Measurements from ENCODE around the gene ASCL5. TPM values are rescaled to one million over a fixed set of nuclear protein-coding genes. Genes with fewer than 3 reads are reported as not detected.

ASCL5 gene
- total RNA-seq, 1 experiment from 2014 or later: 0.15 TPM

DNA sequence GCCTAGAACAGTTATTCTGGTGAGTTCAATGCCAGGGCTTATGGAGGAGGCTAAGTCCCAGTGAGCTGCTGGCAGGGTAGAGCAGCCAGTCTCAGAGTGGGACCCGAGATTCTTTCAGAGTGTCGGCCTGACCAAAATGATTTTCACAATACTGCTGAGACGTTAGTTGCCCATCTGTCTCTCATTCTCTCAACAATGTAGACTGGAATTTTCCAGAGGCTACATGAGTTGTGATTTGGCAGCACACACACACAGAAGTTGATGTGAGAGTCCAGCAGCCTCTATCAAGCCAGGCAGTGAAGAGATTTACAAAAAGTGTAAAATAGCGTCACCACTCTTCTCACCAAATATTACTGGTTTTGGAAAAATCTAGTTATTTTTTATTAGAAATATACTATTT lies 36.4 kb downstream of the ASCL5 start:
- Mint-ChIP-seq H3K36me3 (ENCODE audit: insufficient read depth in 1 of 3, low read depth in 3 of 3) (no peaks in the 10 kb centered on the region), H3K27ac (no peak overlapping the region), H3K4me3 (no peak overlapping the region), H3K9me3 (no peaks in the 10 kb centered on the region), H3K27me3 (ENCODE audit: low read depth) (peaks cover 8% of the 10 kb centered on the region), H3K4me1 (peaks cover 8 to 11% of the 10 kb centered on the region in 2 experiments)
- H2BK120ac ChIP-seq (ENCODE audit: low read depth, low read length, poor library complexity, severe bottlenecking): no peak overlapping the region
- H4K8ac ChIP-seq (replicated peaks; ENCODE audit: insufficient read length, low read depth, low read length): no peak overlapping the region
- H4K5ac ChIP-seq (ENCODE audit: insufficient read length, low read depth, low read length): no peak overlapping the region
- no peak overlapping the region for H4K91ac ChIP-seq (ENCODE audit: insufficient read length, low read depth, low read length)
- no peaks in the 10 kb centered on the region for H3K9me3 ChIP-seq (ENCODE audit: control insufficient read depth, low read depth, low read length)
- no CpG with 5 or more reads among the region's 4 CpGs for WGBS (ENCODE audit: extremely low coverage, insufficient read length, low lambda C conversion rate)
- H4K20me1 ChIP-seq (ENCODE audit: control insufficient read depth, insufficient read depth, insufficient read length): no peaks in the 10 kb centered on the region
- H3K4ac ChIP-seq (ENCODE audit: low read depth, low read length): no peak overlapping the region
- H2BK20ac ChIP-seq (ENCODE audit: low read depth, low read length, poor library complexity, severe bottlenecking): no peak overlapping the region
- H2AFZ ChIP-seq (ENCODE audit: low read length): no peak overlapping the region
- H3K4me1 ChIP-seq (ENCODE audit: insufficient read depth, low read length): no peaks in the 10 kb centered on the region
- no peaks in the 10 kb centered on the region for H3K27me3 ChIP-seq (ENCODE audit: insufficient read depth, low read length)
- H2AK5ac ChIP-seq (ENCODE audit: insufficient read length, low read length): no peak overlapping the region
- TF ChIP-seq, protein P1, sequence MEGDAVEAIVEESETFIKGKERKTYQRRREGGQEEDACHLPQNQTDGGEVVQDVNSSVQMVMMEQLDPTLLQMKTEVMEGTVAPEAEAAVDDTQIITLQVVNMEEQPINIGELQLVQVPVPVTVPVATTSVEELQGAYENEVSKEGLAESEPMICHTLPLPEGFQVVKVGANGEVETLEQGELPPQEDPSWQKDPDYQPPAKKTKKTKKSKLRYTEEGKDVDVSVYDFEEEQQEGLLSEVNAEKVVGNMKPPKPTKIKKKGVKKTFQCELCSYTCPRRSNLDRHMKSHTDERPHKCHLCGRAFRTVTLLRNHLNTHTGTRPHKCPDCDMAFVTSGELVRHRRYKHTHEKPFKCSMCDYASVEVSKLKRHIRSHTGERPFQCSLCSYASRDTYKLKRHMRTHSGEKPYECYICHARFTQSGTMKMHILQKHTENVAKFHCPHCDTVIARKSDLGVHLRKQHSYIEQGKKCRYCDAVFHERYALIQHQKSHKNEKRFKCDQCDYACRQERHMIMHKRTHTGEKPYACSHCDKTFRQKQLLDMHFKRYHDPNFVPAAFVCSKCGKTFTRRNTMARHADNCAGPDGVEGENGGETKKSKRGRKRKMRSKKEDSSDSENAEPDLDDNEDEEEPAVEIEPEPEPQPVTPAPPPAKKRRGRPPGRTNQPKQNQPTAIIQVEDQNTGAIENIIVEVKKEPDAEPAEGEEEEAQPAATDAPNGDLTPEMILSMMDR (conservative IDR thresholded peaks at IDR 0.05): no peak
- H3K79me1 ChIP-seq (ENCODE audit: insufficient read depth, low read depth, low read length, poor library complexity, severe bottlenecking): no peaks in the 10 kb centered on the region
- H3K4me2 ChIP-seq (ENCODE audit: insufficient read depth, insufficient read length, low read length): no peak overlapping the region
- no peak overlapping the region for H3K9ac ChIP-seq (ENCODE audit: extremely low read depth, insufficient read length, low read length)
- no peaks in the 10 kb centered on the region for H3K79me2 ChIP-seq (ENCODE audit: insufficient read depth, low read length)
- DNase-seq: no peak
- no peak overlapping the region for H3K23ac ChIP-seq (ENCODE audit: insufficient read length, low read depth, low read length)
- H2BK12ac ChIP-seq (ENCODE audit: insufficient read length, low read depth, low read length): no peak overlapping the region
- no peaks in the 10 kb centered on the region for H3K23me2 ChIP-seq (ENCODE audit: insufficient read length, low read depth, low read length, poor library complexity, severe bottlenecking)
- no peak overlapping the region for H3K14ac ChIP-seq (ENCODE audit: insufficient read depth, low read length)
- no peak overlapping the region for H3T11ph ChIP-seq (ENCODE audit: low read length)
- H3K27ac ChIP-seq (ENCODE audit: insufficient read length, low read depth, low read length): no peak overlapping the region
- no peak overlapping the region for H3K18ac ChIP-seq (ENCODE audit: insufficient read length, low read depth, low read length)
- no peak overlapping the region for H2BK5ac ChIP-seq (ENCODE audit: insufficient read length, low read length)
- H3K56ac ChIP-seq (ENCODE audit: insufficient read length, low read depth, low read length): no peak overlapping the region
- H2BK15ac ChIP-seq (ENCODE audit: low read depth, low read length): no peak overlapping the region
